K562 (cell line): ENCODE results near the gene CHAMP1. TPM values are rescaled to one million over a fixed set of nuclear protein-coding genes. Genes with fewer than 3 reads are reported as not detected.

ENCODE experiments used
- ARHGAP35 ChIP-seq: fragments of 450-650 bp; IDR thresholded peaks from 2 replicates; pipeline ENCODE4 v1.6.1; 2018; ENCODE audit not compliant: partially characterized antibody
- ARNT ChIP-seq, 2 experiments: fragments of 450-650 bp; IDR thresholded peaks; 2 replicates each; pipeline ENCODE4 v1.6.1; 2016; ENCODE audit warnings: mild to moderate bottlenecking in 1 of 2
- CGGBP1 ChIP-seq: fragments of 250-450 bp; sonication (Bioruptor Pico); IDR thresholded peaks from 2 replicates; pipeline ENCODE4 v1.9.0; 2021; ENCODE audit warnings: mild to moderate bottlenecking
- CREB1 ChIP-seq, 2 experiments: sonication (generic) in 1 of 2; formaldehyde crosslinking in 1 of 2; IDR thresholded peaks; 2 replicates each; pipeline versions ENCODE4 v1.6.1 to v1.8.0; 2012 to 2022; ENCODE audit warnings: inconsistent platforms in 1 of 2, mild to moderate bottlenecking in 1 of 2, missing genetic modification reagents in 1 of 2, moderate library complexity in 1 of 2
- CTBP1 ChIP-seq: fragments of 450-650 bp; IDR thresholded peaks from 2 replicates; pipeline ENCODE4 v1.6.1; 2016; ENCODE audit warnings: borderline replicate concordance
- DPF2 ChIP-seq: fragments of 450-650 bp; IDR thresholded peaks from 2 replicates; pipeline ENCODE4 v1.6.1; 2016
- EHMT2 ChIP-seq: fragments of 450-650 bp; IDR thresholded peaks from 2 replicates; pipeline ENCODE4 v1.6.1; 2018; ENCODE audit warnings: antibody characterized with exemption
- HDAC1 ChIP-seq, 2 experiments: fragments of 450-650 bp; IDR thresholded peaks; 2 replicates each; pipeline ENCODE4 v1.6.1; 2016 to 2017; ENCODE audit warnings: inconsistent platforms in 1 of 2, mild to moderate bottlenecking in 1 of 2, moderate library complexity in 1 of 2
- HNRNPK ChIP-seq: fragments of 200-400 bp; formaldehyde crosslinking; IDR thresholded peaks from one replicate; pipeline ENCODE4 v1.6.1; 2018; ENCODE audit warnings: mild to moderate bottlenecking, low read depth, low read length; ENCODE audit not compliant: poor library complexity, severe bottlenecking
- HOXB6 ChIP-seq: fragments of 250-450 bp; sonication (Bioruptor Pico); IDR thresholded peaks from 2 replicates; pipeline ENCODE4 v1.5.1; 2022; ENCODE audit warnings: mild to moderate bottlenecking, borderline replicate concordance
- L3MBTL2 ChIP-seq: fragments of 450-650 bp; IDR thresholded peaks from 2 replicates; pipeline ENCODE4 v1.6.1; 2016; ENCODE audit warnings: mild to moderate bottlenecking, moderate library complexity
- MNT ChIP-seq, 2 experiments: fragments of 450-650 bp; conservative IDR thresholded peaks; 2 replicates each; pipeline ENCODE4 v1.6.1; 2017; ENCODE audit warnings: mild to moderate bottlenecking in 2 of 2, moderate library complexity in 2 of 2
- NRF1 ChIP-seq, 2 experiments: fragments of 450-650 bp; IDR thresholded peaks in 1 of 2; conservative IDR thresholded peaks in 1 of 2; 2 replicates each; pipeline ENCODE4 v1.6.1; 2014; ENCODE audit warnings: mild to moderate bottlenecking in 2 of 2
- PML ChIP-seq: IDR thresholded peaks from 2 replicates; pipeline ENCODE4 v1.6.1; 2012; ENCODE audit warnings: low read length, inconsistent platforms
- PYGO2 ChIP-seq: fragments of 450-650 bp; IDR thresholded peaks from 2 replicates; pipeline ENCODE4 v1.6.1; 2016; ENCODE audit warnings: mild to moderate bottlenecking, missing genetic modification characterization, moderate library complexity, missing compliant biosample characterization
- RBM25 ChIP-seq: fragments of 200-400 bp; formaldehyde crosslinking; IDR thresholded peaks from 2 replicates; pipeline ENCODE4 v1.6.1; 2018; ENCODE audit warnings: low read length, low read depth, moderate library complexity; ENCODE audit not compliant: severe bottlenecking
- RCOR1 ChIP-seq, 2 experiments: IDR thresholded peaks; 2 replicates each; pipeline ENCODE4 v1.6.1; 2012; ENCODE audit warnings: low read depth in 2 of 2, low read length in 2 of 2, borderline replicate concordance in 1 of 2, improper control_type of control experiment in 1 of 2
- SREBF2 ChIP-seq: sonication (generic); formaldehyde crosslinking; IDR thresholded peaks from 2 replicates; pipeline ENCODE4 v1.4.0; 2020; ENCODE audit warnings: mild to moderate bottlenecking, missing genetic modification reagents
- U2AF2 ChIP-seq: fragments of 200-400 bp; formaldehyde crosslinking; optimal IDR thresholded peaks from 2 replicates; pipeline ENCODE3; 2017; ENCODE audit warnings: low read depth, mild to moderate bottlenecking, low read length
- ZEB2 ChIP-seq: fragments of 450-650 bp; IDR thresholded peaks from 2 replicates; pipeline ENCODE4 v1.6.1; 2016
- ZNF274 ChIP-seq: IDR thresholded peaks from 2 replicates; pipeline ENCODE4 v1.6.1; 2011; ENCODE audit warnings: low read depth, mild to moderate bottlenecking, low read length, moderate library complexity, borderline replicate concordance
- ZSCAN32 ChIP-seq: fragments of 450-650 bp; formaldehyde crosslinking; IDR thresholded peaks from 2 replicates; pipeline ENCODE4 v1.4.0; 2020; ENCODE audit warnings: mild to moderate bottlenecking, moderate library complexity
- polyA plus RNA-seq, 8 experiments: library from polyadenylated mRNA; depleted of rRNA in 4 of 8; stranded (reverse) in 5 of 8; unstranded in 3 of 8; fragments of >200 nt; fragmentation: Nextera tagmentation in 2 of 8; fragmentation: Illumina TruSeq in 1 of 8; extraction: Ambion mirVana in 2 of 8; extraction: Trizol in 1 of 8; gene quantifications; 2 replicates each; pipeline versions ENCODE4 v1.2.1 to v1.2.3, GENCODE V29; 2011 to 2014; ENCODE audit warnings: inconsistent platforms in 1 of 8, missing spikeins in 1 of 8
- total RNA-seq, 7 experiments: library from RNA; depleted of rRNA in 6 of 7; stranded (reverse); fragments of >200 nt in 6 of 7; fragmentation: Illumina TruSeq in 2 of 7; extraction: Trizol in 2 of 7; gene quantifications; 2 replicates each; pipeline versions ENCODE4 v1.2.1 to v1.2.3, GENCODE V29; 2011 to 2021; ENCODE audit warnings: low replicate concordance in 1 of 7
- TF ChIP-seq, protein P1 (sequence below), 2 experiments: fragments of 450-650 bp in 1 of 2; sonication (generic) in 1 of 2; formaldehyde crosslinking; conservative IDR thresholded peaks; 2 replicates each; pipeline versions ENCODE4 v1.4.0 to v1.8.1; 2020 to 2022; ENCODE audit warnings: mild to moderate bottlenecking in 1 of 2, missing genetic modification reagents in 1 of 2

CHAMP1 gene
- total and polyA plus RNA-seq, 9 of the 15 experiments (the other 6 are each of a cell fraction or from before 2014, with no cell fraction given), result 0.70 to 40.6 (median 15.3) TPM

- TF ChIP-seq U2AF2, result no peak
- TF ChIP-seq HOXB6 (CRISPR knock-in tag), result no peak
- peak; percentile 20 for TF ChIP-seq ARHGAP35
- TF ChIP-seq, protein P1, sequence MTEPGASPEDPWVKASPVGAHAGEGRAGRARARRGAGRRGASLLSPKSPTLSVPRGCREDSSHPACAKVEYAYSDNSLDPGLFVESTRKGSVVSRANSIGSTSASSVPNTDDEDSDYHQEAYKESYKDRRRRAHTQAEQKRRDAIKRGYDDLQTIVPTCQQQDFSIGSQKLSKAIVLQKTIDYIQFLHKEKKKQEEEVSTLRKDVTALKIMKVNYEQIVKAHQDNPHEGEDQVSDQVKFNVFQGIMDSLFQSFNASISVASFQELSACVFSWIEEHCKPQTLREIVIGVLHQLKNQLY (CRISPR knock-in tag; conservative IDR thresholded peaks at IDR 0.05), result no peak
- no peak for TF ChIP-seq CGGBP1
- TF ChIP-seq DPF2, result peak; percentile 46; the same call in 1 of the 2 replicates
- TF ChIP-seq HDAC1 (IDR thresholded peaks at IDR 0.05), result peak in 1 of 2 experiments; percentile 52; a peak in 2 of 4 replicates
- no peak for TF ChIP-seq CREB1 (IDR thresholded peaks at IDR 0.05)
- no peak for TF ChIP-seq CREB1 (CRISPR knock-in tag; IDR thresholded peaks at IDR 0.05)
- TF ChIP-seq MNT (conservative IDR thresholded peaks at IDR 0.05), result peak; percentile 56 to 78
- TF ChIP-seq L3MBTL2, result no peak
- no peak for TF ChIP-seq ZNF274
- no peak for TF ChIP-seq NRF1 (conservative IDR thresholded peaks at IDR 0.05 in 1 of 2, IDR thresholded peaks at IDR 0.05 in 1 of 2)
- peak; percentile 28; the same call in 1 of the 2 replicates for TF ChIP-seq CTBP1
- peak in 1 of 2 experiments; percentile 34; a peak in 1 of 4 replicates for TF ChIP-seq RCOR1 (IDR thresholded peaks at IDR 0.05; ENCODE audit: borderline replicate concordance in 1 of 2, low read depth in 2 of 2, low read length in 2 of 2)
- TF ChIP-seq SREBF2 (CRISPR knock-in tag), result no peak
- no peak for TF ChIP-seq ZEB2
- TF ChIP-seq EHMT2, result 0 out of 2 replicates have a peak, but pooled peaks have one; percentile 28
- no peak for TF ChIP-seq HNRNPK
- TF ChIP-seq RBM25, result no peak
- no peak for TF ChIP-seq ZSCAN32 (CRISPR knock-in tag)
- no peak for TF ChIP-seq PYGO2
- TF ChIP-seq ARNT (IDR thresholded peaks at IDR 0.05), result no peak
- TF ChIP-seq PML, result no peak
Observed at GRCh38 chr13:114283576-114283975, 30.7 kb upstream of the CHAMP1 start (continued).
